Osteocyte (in vitro differentiated cells): ENCODE measurements around the gene INSM1. TPM values are rescaled to one million over a fixed set of nuclear protein-coding genes. Genes with fewer than 3 reads are reported as not detected.

Source experiments
- DNase-seq: peaks from one replicate; pipeline ENCODE4 v3.0.0; 2021; ENCODE audit warnings: mixed read lengths; ENCODE audit not compliant: unreplicated experiment; ENCODE audit errors: extremely low spot score
- H3K27ac Mint-ChIP-seq: one replicate; pipeline ENCODE4 v1.8.0; 2021; ENCODE audit warnings: mild to moderate bottlenecking, mixed read lengths; ENCODE audit not compliant: unreplicated experiment
- H3K27me3 Mint-ChIP-seq: one replicate; pipeline ENCODE4 v1.8.0; 2021; ENCODE audit warnings: mixed read lengths; ENCODE audit not compliant: unreplicated experiment
- H3K36me3 Mint-ChIP-seq: one replicate; pipeline ENCODE4 v1.8.0; 2021; ENCODE audit warnings: mixed read lengths; ENCODE audit not compliant: unreplicated experiment
- H3K4me1 Mint-ChIP-seq: one replicate; pipeline ENCODE4 v1.8.0; 2021; ENCODE audit warnings: mixed read lengths; ENCODE audit not compliant: unreplicated experiment
- H3K4me3 Mint-ChIP-seq: one replicate; pipeline ENCODE4 v1.8.0; 2021; ENCODE audit warnings: mild to moderate bottlenecking, moderate library complexity, mixed read lengths; ENCODE audit not compliant: unreplicated experiment
- H3K9me3 Mint-ChIP-seq: one replicate; pipeline ENCODE4 v1.8.0; 2021; ENCODE audit warnings: mixed read lengths; ENCODE audit not compliant: unreplicated experiment
- total RNA-seq: library from RNA; stranded (reverse); gene quantifications from 2 replicates; pipeline ENCODE4 v1.2.1, GENCODE V29; 2021
- TF ChIP-seq, protein P1 (sequence below): fragments of 200-600 bp; sonication (generic); IDR thresholded peaks from 2 replicates; pipeline ENCODE4 v1.5.0; 2021; ENCODE audit warnings: antibody characterized with exemption, mild to moderate bottlenecking, moderate library complexity

INSM1 gene
- total RNA-seq, 1 donor from 2014 or later: not detected

DNA sequence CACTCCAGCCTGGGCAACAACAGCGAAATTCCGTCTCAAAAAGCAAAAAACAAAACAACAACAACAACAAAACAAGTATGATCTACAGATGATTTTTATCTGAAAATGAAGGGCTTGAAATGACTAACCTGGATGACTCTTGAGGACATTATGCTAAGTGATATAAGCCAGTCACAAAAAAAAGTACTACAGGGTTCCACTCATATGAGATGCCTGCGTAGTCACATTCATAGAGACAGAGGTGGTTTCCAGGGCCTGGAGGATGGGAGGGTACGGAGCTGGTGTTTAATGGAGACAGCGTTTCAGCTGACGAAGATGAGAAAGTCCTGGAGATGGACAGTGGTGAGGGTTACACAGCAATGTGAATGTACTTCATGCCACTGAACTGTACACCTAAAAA, 8.3 kb upstream of the INSM1 start:
- Mint-ChIP-seq H3K36me3 (no peaks in the 10 kb centered on the region), H3K27ac (no peak overlapping the region), H3K9me3 (no peaks in the 10 kb centered on the region), H3K4me3 (no peak overlapping the region), H3K4me1 (peaks cover 7% of the 10 kb centered on the region), H3K27me3 (peaks cover 52% of the 10 kb centered on the region)
- DNase-seq: no peak
- TF ChIP-seq, protein P1, sequence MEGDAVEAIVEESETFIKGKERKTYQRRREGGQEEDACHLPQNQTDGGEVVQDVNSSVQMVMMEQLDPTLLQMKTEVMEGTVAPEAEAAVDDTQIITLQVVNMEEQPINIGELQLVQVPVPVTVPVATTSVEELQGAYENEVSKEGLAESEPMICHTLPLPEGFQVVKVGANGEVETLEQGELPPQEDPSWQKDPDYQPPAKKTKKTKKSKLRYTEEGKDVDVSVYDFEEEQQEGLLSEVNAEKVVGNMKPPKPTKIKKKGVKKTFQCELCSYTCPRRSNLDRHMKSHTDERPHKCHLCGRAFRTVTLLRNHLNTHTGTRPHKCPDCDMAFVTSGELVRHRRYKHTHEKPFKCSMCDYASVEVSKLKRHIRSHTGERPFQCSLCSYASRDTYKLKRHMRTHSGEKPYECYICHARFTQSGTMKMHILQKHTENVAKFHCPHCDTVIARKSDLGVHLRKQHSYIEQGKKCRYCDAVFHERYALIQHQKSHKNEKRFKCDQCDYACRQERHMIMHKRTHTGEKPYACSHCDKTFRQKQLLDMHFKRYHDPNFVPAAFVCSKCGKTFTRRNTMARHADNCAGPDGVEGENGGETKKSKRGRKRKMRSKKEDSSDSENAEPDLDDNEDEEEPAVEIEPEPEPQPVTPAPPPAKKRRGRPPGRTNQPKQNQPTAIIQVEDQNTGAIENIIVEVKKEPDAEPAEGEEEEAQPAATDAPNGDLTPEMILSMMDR: no peak

DNA sequence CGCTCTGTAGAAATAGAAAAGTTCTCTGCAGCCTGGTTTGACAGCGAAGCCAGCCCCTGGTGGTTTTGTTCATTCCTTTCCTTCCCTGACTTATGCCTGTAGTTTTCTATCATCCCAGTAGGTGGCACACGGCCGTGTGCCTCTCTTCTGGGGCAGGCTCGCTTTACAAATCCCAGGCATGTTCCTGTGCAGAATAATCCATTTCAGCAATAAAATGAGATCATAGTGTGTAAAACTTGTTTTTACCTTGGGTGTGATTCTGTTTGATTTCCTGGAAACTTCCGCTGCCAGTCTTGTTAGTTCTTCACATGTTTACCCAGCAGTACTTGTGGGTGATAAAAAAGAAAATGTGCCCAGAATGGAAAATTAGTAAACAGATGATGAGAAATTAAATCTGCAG, 7.4 kb upstream of the INSM1 start:
- Mint-ChIP-seq H3K9me3 (no peaks in the 10 kb centered on the region), H3K4me1 (peaks cover 7% of the 10 kb centered on the region), H3K27me3 (peaks cover 60% of the 10 kb centered on the region), H3K27ac (no peak overlapping the region), H3K36me3 (no peaks in the 10 kb centered on the region), H3K4me3 (no peak overlapping the region)
- no peak for DNase-seq
- TF ChIP-seq, protein P1: peak; percentile 87

DNA sequence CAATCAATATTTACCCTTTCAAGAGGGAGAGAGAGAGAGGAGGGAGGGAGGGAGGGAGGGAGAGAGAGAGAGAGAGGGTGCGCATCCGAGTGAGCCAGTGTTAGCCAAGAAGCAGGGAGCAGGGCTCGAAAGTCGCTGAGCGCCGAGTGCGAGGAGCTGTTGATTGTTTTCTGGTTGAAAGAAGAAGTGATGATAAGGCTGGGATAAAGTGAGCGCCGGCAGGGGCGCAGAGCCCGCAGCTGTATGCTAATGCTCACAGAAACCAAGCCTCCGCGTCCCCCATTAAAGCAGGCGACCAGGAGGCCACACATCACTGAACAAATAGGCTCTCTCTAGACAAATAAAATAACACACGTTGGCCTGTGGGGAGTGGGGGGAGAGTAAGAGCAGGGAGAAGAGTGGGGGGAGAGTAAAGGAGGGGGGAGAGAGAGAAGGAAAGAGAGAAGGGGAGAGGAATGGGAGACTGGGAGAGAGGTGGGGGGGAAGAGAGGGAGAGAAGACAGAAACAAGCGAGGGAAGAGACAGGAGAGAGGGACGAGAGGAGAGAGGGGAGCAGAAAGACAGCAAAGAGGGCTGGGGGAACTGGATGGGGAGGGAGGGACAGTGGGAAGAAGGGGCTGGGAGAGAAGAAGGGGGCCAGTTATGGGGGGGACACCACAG, 5.0 kb upstream of the INSM1 start:
- Mint-ChIP-seq H3K36me3 (no peaks in the 10 kb centered on the region), H3K9me3 (no peaks in the 10 kb centered on the region), H3K4me3 (no peak overlapping the region), H3K27ac (no peak overlapping the region), H3K4me1 (peaks cover 11% of the 10 kb centered on the region), H3K27me3 (peaks cover 78% of the 10 kb centered on the region)
- TF ChIP-seq, protein P1: no peak
- no peak for DNase-seq

DNA sequence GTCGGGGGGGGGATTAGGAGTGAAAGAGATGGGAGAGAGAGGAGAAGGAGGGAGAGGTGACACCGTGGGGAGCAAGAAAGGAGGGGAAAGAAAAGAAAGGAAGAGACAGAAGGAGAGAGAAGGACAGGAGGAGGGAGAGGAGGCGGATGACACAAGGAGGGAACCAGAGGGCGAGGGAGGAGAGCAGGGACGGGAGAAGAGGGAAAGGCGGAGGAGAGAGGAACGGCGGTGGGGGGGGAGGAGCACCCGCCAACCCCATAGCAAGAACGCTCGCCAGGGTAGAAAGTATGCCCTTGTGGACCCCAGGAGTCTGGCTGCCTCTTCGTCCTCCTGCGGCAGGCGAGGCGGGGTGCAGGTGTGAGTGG, 4.5 kb upstream of the INSM1 start:
- TF ChIP-seq, protein P1: no peak
- Mint-ChIP-seq H3K27me3 (peaks cover 78% of the 10 kb centered on the region), H3K4me1 (peaks cover 11% of the 10 kb centered on the region), H3K27ac (no peak overlapping the region), H3K9me3 (no peaks in the 10 kb centered on the region), H3K36me3 (no peaks in the 10 kb centered on the region), H3K4me3 (no peak overlapping the region)
- DNase-seq: no peak

DNA sequence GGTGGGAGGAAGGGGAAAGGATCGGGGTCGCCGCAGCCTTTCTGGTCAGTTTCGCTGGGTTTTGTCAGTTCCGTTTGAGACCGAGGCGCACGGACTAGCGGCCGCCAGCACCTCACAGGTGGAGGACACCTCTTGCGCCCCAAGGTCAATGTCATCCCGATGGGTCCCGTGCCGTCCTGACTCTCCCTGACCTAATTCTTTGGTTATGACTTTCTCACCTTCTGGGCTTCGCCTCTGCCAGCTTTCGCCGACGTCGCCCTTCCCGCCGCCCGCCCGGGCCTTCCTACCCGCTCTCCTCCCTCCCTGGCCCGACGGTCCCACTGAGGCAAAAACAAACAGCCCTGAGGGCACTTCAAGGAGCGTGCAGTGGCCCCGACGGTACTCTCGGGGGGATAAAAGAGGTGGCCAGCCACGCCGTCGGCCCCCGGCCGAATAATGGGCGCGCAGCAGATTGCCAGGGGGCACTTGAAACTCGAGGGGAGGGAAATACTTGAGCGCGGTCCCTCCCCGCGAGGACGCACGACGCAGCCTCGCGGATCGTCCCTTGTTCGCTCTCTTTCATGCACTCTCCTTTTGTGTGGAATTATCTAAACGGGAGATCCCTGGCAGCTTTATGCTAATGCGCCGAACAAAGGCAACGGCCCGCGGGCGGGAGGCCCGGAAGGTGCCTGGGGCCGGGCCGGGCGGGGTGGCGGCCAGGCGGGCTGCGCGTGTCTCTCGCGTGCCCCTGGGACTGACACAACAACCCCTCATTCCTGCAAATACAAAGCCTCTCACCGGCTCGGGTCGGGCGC, 3.9 kb upstream of the INSM1 start:
- Mint-ChIP-seq H3K27me3 (peaks cover 74% of the 10 kb centered on the region), H3K4me1 (peaks cover 11% of the 10 kb centered on the region), H3K9me3 (no peaks in the 10 kb centered on the region), H3K4me3 (no peak overlapping the region), H3K27ac (no peak overlapping the region), H3K36me3 (no peaks in the 10 kb centered on the region)
- DNase-seq: peak; percentile 84
- TF ChIP-seq, protein P1: no peak
